HCT116 (cell line): ENCODE data around the gene STRBP. TPM values are rescaled to one million over a fixed set of nuclear protein-coding genes. Genes with fewer than 3 reads are reported as not detected.

Experiments
- ATAC-seq: fragments of 200-7000 bp; cut with Tn5 transposase; 2 replicates; pipeline ENCODE4 v1.9.1; 2020; ENCODE audit warnings: mild to moderate bottlenecking, moderate library complexity
- BruUV-seq: library from RNA; stranded (reverse); fragments of 400-500 nt; replicated peaks from 2 replicates; lab custom pipeline; 2021; lab: Mats Ljungman, UMichigan
- CTCF ChIA-PET: fragments of 300-600 bp; sonication (Branson Sonifier 250); formaldehyde crosslinking; loops from one replicate; lab custom pipeline; 2021; ENCODE audit warnings: antibody characterized with exemption; lab: Charles Lee
- POLR2A ChIA-PET: fragments of 300-600, 350-600 bp; sonication (Branson Sonifier 250); formaldehyde crosslinking; loops from one replicate; lab custom pipeline; 2021; ENCODE audit warnings: antibody characterized with exemption; lab: Charles Lee
- RAD21 ChIA-PET, 2 experiments: fragments of 300-600 bp; sonication (Branson Sonifier 250); formaldehyde crosslinking; loops; one replicate each; lab custom pipeline; 2023; ENCODE audit warnings: low total read pairs in 2 of 2; ENCODE audit not compliant: uncharacterized antibody in 2 of 2, unreplicated experiment in 2 of 2, low non-redundant PET in 1 of 2; lab: Charles Lee
- DNase-seq: peaks from one replicate; pipeline ENCODE4 v3.0.0-alpha.2; 2010; ENCODE audit warnings: low read depth, low spot score
- H2AFZ ChIP-seq: fragments of 200-600 bp; shearing (Covaris generic), sonication (generic); 2 replicates; pipeline ENCODE4 v1.6.1; 2017; ENCODE audit warnings: low read depth, mixed run types, mixed read lengths, antibody characterized with exemption, low read length; ENCODE audit not compliant: poor library complexity, severe bottlenecking
- H3K27ac ChIP-seq: 2 replicates; pipeline ENCODE4 v1.5.1; 2012; ENCODE audit warnings: low read depth, low read length
- H3K27me3 ChIP-seq: fragments of 200-600 bp; sonication (generic); 2 replicates; pipeline ENCODE4 v1.6.1; 2016; ENCODE audit warnings: mixed run types, low read length, mixed read lengths; ENCODE audit not compliant: insufficient read depth
- H3K36me3 ChIP-seq, 2 experiments: fragments of 200-500 bp in 1 of 2; fragments of 200-600 bp in 1 of 2; sonication (Bioruptor generic) in 1 of 2; sonication (generic) in 1 of 2; 2 replicates each; pipeline versions ENCODE4 v1.5.1 to v1.6.1; 2014 to 2016; ENCODE audit warnings: low read length in 2 of 2, inconsistent platforms in 1 of 2, mixed read lengths in 1 of 2, mixed run types in 1 of 2; ENCODE audit not compliant: insufficient read depth in 2 of 2, control insufficient read depth in 1 of 2
- H3K4me1 ChIP-seq, 2 experiments: fragments of 200-600 bp in 1 of 2; sonication (generic) in 1 of 2; 2 replicates each; pipeline versions ENCODE4 v1.5.1 to v1.6.1; 2012 to 2017; ENCODE audit warnings: low read length in 2 of 2, inconsistent platforms in 1 of 2, mild to moderate bottlenecking in 1 of 2, mixed read lengths in 1 of 2, mixed run types in 1 of 2, moderate library complexity in 1 of 2; ENCODE audit not compliant: insufficient read depth in 2 of 2, control insufficient read depth in 1 of 2
- H3K4me2 ChIP-seq: fragments of 200-600 bp; sonication (generic); 2 replicates; pipeline ENCODE4 v1.6.1; 2017; ENCODE audit warnings: mixed run types, low read length, mixed read lengths
- H3K4me3 ChIP-seq, 2 experiments: fragments of 200-600 bp in 1 of 2; sonication (generic) in 1 of 2; replicated peaks in 1 of 2; 2 replicates each; pipeline ENCODE4 v1.5.1; 2011 to 2016; ENCODE audit warnings: low read length in 2 of 2, control low read depth in 1 of 2, low read depth in 1 of 2, mild to moderate bottlenecking in 1 of 2, mixed read lengths in 1 of 2, mixed run types in 1 of 2
- H3K79me2 ChIP-seq: fragments of 200-600 bp; sonication (generic); 2 replicates; pipeline ENCODE4 v1.6.1; 2017; ENCODE audit warnings: mild to moderate bottlenecking, mixed run types, low read length, moderate library complexity, mixed read lengths; ENCODE audit not compliant: insufficient read depth
- H3K9ac ChIP-seq: fragments of 200-600 bp; sonication (generic); 2 replicates; pipeline ENCODE4 v1.6.1; 2016; ENCODE audit warnings: low read length, mixed read lengths
- H3K9me2 ChIP-seq: fragments of 200-600 bp; sonication (generic), shearing (Covaris generic); 2 replicates; pipeline ENCODE4 v1.6.1; 2017; ENCODE audit warnings: mixed run types, mild to moderate bottlenecking, moderate library complexity; ENCODE audit not compliant: insufficient read depth
- H3K9me3 ChIP-seq, 2 experiments: fragments of 200-500 bp in 1 of 2; fragments of 200-600 bp in 1 of 2; sonication (Bioruptor generic) in 1 of 2; sonication (generic) in 1 of 2; 2 replicates each; pipeline ENCODE4 v1.6.1; 2014 to 2017; ENCODE audit warnings: low read length in 2 of 2, mixed read lengths in 2 of 2, inconsistent platforms in 1 of 2, low read depth in 1 of 2, mild to moderate bottlenecking in 1 of 2, mixed run types in 1 of 2, moderate library complexity in 1 of 2; ENCODE audit not compliant: control insufficient read depth in 1 of 2, insufficient read depth in 1 of 2
- H4K20me1 ChIP-seq: fragments of 200-600 bp; sonication (generic), shearing (Covaris generic); 2 replicates; pipeline ENCODE4 v1.6.1; 2017; ENCODE audit warnings: mixed run types, mild to moderate bottlenecking, moderate library complexity; ENCODE audit not compliant: insufficient read depth
- CBX3 ChIP-seq: IDR thresholded peaks from 2 replicates; pipeline ENCODE4 v1.6.1; 2012; ENCODE audit warnings: low read depth
- CEBPB ChIP-seq: IDR thresholded peaks from 2 replicates; pipeline ENCODE4 v1.6.1; 2012; ENCODE audit warnings: low read depth
- EGR1 ChIP-seq: IDR thresholded peaks from 2 replicates; pipeline ENCODE4 v1.6.1; 2012; ENCODE audit warnings: low read depth
- ELF1 ChIP-seq: IDR thresholded peaks from 2 replicates; pipeline ENCODE4 v1.6.1; 2012; ENCODE audit warnings: low read depth, borderline replicate concordance
- EZH2phosphoT487 ChIP-seq: fragments of 200-600 bp; IDR thresholded peaks from 2 replicates; pipeline ENCODE4 v1.6.1; 2018; ENCODE audit warnings: antibody characterized with exemption, borderline replicate concordance
- FOSL1 ChIP-seq: IDR thresholded peaks from 2 replicates; pipeline ENCODE4 v1.6.1; 2012; ENCODE audit warnings: low read depth
- RAD21 ChIP-seq: IDR thresholded peaks from 2 replicates; pipeline ENCODE4 v1.6.1; 2012; ENCODE audit warnings: low read depth, mild to moderate bottlenecking
- SIN3A ChIP-seq: IDR thresholded peaks from 2 replicates; pipeline ENCODE4 v1.6.1; 2012; ENCODE audit warnings: low read depth
- TCF7L2 ChIP-seq: IDR thresholded peaks from 2 replicates; pipeline ENCODE4 v1.7.0; 2011; ENCODE audit warnings: borderline replicate concordance, inconsistent platforms; ENCODE audit not compliant: insufficient read depth, insufficient read length; ENCODE audit errors: extremely low read depth
- intact Hi-C: fragments of 100-400 bp; cut with micrococcal nuclease; formaldehyde crosslinking; loops from 2 replicates; pipeline ENCODE4 v1.10.0; 2022
- total RNA-seq: library from RNA; stranded (reverse); gene quantifications from one replicate; pipeline ENCODE4 v1.2.1, GENCODE V29; 2021; ENCODE audit not compliant: unreplicated experiment
- TF ChIP-seq, protein P1 (sequence below): IDR thresholded peaks from 2 replicates; pipeline ENCODE4 v1.6.1; 2011; ENCODE audit warnings: mild to moderate bottlenecking, low read length, moderate library complexity; ENCODE audit not compliant: insufficient replicate concordance; ENCODE audit errors: extremely low read depth
- TF ChIP-seq, protein P2 (sequence below): IDR thresholded peaks from 2 replicates; pipeline ENCODE4 v1.6.1; 2012; ENCODE audit warnings: low read depth
- TF ChIP-seq, protein P3 (sequence below): IDR thresholded peaks from 2 replicates; pipeline ENCODE4 v1.6.1; 2012

STRBP gene
- total RNA-seq, 1 experiment from 2014 or later: 30.4 TPM

DNA sequence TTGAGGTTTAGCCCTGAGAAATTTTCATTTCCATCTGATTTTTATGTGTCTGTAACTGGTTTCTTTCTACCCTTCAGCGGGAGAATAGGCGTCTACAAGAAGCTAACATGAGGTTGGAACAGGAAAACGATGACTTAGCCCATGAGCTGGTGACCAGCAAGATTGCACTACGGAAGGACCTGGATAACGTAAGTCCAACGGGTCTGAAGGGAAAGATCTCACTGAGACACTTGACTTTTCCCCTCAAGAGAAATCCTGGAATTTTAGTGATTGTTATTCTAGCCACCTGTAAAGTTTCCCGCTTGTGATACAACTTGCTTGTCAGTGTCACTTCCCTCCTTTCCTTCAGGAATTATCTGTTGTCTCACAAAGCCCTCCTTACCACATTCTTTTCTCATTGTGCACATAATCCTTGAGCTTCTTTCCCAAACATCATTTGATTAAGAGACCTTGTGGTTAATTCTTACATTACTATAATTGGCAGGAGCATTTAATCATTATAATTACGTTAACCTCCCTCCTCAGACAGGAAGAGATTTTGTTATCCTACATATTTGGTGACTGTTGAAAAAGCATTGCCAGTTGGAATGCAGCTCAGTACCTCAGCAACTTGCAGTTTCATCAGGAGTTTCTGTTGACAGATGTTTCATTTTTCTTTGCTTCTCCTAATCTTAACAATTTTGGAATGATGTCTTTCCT, 178.0 kb downstream of the STRBP start:
- Histone ChIP-seq H3K36me3 (peaks cover 9 to 10% of the 10 kb centered on the region in 2 experiments), H3K4me1 (no peaks in the 10 kb centered on the region), H3K4me3 (no peak overlapping the region), H3K27ac (no peak overlapping the region), H2AFZ (no peak overlapping the region), H4K20me1 (no peaks in the 10 kb centered on the region), H3K79me2 (no peaks in the 10 kb centered on the region), H3K27me3 (no peaks in the 10 kb centered on the region), H3K9me2 (no peaks in the 10 kb centered on the region), H3K9ac (no peak overlapping the region), H3K4me2 (no peak overlapping the region), H3K9me3 (no peaks in the 10 kb centered on the region)
- RAD21 ChIA-PET: no interaction called here
- DNase-seq (no peak), ATAC-seq (no peak)
- POLR2A ChIA-PET: no interaction called here
- no peak for TF ChIP-seq EZH2phosphoT487
- CTCF ChIA-PET: interaction anchor here (0.6 to 1.4 kb wide), 2 partner anchors 12 to 22 kb away, joined by 3 to 4 read pairs; no protein-coding TSS in a partner anchor
- intact Hi-C loops: loop anchor here (5.0 kb wide), 1 partner anchor 142 kb away; no protein-coding TSS in a partner anchor
- no TSS peak for BruUV-seq

DNA sequence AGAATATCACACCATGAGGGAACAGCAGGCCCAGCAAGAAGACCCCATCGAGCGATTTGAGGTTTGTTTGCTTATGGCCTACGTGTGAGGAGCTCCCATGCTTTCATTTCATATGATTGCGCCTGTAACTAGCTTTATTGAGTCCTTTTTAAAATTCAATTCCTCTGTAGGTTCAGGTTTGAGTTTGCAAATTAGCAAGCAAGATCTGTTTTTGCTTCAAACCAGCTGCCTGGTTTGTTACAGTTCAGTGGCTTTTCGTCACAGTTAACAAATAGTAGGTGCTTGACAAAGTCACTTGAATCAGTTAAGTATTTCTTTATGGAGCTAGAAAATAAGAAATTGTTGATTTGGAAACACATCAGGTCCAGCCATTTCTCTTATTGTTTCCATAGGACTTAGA, 178.6 kb downstream of the STRBP start:
- Histone ChIP-seq H4K20me1 (no peaks in the 10 kb centered on the region), H3K36me3 (peaks cover 9 to 10% of the 10 kb centered on the region in 2 experiments), H2AFZ (no peak overlapping the region), H3K79me2 (no peaks in the 10 kb centered on the region), H3K4me2 (no peak overlapping the region), H3K9me2 (no peaks in the 10 kb centered on the region), H3K27me3 (no peaks in the 10 kb centered on the region), H3K27ac (no peak overlapping the region), H3K4me3 (no peak overlapping the region), H3K4me1 (no peaks in the 10 kb centered on the region), H3K9me3 (no peaks in the 10 kb centered on the region), H3K9ac (no peak overlapping the region)
- ChIA-PET POLR2A (no interaction called here), RAD21 (no interaction called here), CTCF (interaction anchor here (1.4 kb wide), 1 partner anchor 13 kb away, joined by 4 read pairs; no protein-coding TSS in a partner anchor)
- ATAC-seq (no peak), DNase-seq (no peak)
- no TSS peak for BruUV-seq
- intact Hi-C loops: loop anchor here (5.0 kb wide), 1 partner anchor 143 kb away; no protein-coding TSS in a partner anchor
- no peak for TF ChIP-seq FOSL1
- TF ChIP-seq SIN3A: no peak
- TF ChIP-seq EZH2phosphoT487: no peak
- no peak for TF ChIP-seq TCF7L2
- no peak for TF ChIP-seq CBX3
- TF ChIP-seq, protein P1, sequence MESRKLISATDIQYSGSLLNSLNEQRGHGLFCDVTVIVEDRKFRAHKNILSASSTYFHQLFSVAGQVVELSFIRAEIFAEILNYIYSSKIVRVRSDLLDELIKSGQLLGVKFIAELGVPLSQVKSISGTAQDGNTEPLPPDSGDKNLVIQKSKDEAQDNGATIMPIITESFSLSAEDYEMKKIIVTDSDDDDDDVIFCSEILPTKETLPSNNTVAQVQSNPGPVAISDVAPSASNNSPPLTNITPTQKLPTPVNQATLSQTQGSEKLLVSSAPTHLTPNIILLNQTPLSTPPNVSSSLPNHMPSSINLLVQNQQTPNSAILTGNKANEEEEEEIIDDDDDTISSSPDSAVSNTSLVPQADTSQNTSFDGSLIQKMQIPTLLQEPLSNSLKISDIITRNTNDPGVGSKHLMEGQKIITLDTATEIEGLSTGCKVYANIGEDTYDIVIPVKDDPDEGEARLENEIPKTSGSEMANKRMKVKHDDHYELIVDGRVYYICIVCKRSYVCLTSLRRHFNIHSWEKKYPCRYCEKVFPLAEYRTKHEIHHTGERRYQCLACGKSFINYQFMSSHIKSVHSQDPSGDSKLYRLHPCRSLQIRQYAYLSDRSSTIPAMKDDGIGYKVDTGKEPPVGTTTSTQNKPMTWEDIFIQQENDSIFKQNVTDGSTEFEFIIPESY: no peak
- TF ChIP-seq, protein P2, sequence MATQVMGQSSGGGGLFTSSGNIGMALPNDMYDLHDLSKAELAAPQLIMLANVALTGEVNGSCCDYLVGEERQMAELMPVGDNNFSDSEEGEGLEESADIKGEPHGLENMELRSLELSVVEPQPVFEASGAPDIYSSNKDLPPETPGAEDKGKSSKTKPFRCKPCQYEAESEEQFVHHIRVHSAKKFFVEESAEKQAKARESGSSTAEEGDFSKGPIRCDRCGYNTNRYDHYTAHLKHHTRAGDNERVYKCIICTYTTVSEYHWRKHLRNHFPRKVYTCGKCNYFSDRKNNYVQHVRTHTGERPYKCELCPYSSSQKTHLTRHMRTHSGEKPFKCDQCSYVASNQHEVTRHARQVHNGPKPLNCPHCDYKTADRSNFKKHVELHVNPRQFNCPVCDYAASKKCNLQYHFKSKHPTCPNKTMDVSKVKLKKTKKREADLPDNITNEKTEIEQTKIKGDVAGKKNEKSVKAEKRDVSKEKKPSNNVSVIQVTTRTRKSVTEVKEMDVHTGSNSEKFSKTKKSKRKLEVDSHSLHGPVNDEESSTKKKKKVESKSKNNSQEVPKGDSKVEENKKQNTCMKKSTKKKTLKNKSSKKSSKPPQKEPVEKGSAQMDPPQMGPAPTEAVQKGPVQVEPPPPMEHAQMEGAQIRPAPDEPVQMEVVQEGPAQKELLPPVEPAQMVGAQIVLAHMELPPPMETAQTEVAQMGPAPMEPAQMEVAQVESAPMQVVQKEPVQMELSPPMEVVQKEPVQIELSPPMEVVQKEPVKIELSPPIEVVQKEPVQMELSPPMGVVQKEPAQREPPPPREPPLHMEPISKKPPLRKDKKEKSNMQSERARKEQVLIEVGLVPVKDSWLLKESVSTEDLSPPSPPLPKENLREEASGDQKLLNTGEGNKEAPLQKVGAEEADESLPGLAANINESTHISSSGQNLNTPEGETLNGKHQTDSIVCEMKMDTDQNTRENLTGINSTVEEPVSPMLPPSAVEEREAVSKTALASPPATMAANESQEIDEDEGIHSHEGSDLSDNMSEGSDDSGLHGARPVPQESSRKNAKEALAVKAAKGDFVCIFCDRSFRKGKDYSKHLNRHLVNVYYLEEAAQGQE: no peak
- no peak for TF ChIP-seq ELF1
- no peak for TF ChIP-seq EGR1
- no peak for TF ChIP-seq RAD21
- no peak for TF ChIP-seq CEBPB
- TF ChIP-seq, protein P3, sequence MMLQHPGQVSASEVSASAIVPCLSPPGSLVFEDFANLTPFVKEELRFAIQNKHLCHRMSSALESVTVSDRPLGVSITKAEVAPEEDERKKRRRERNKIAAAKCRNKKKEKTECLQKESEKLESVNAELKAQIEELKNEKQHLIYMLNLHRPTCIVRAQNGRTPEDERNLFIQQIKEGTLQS: no peak
